Measurements from ENCODE around the gene MTERF2. TPM values are rescaled to one million over a fixed set of nuclear protein-coding genes. Genes with fewer than 3 reads are reported as not detected.

The MTERF2 gene
- total and polyA plus RNA-seq, 2 of the 13 experiments (the other 11 are each of a cell fraction or from before 2014, with no cell fraction given), result 8.0 to 11.6 TPM

DNA sequence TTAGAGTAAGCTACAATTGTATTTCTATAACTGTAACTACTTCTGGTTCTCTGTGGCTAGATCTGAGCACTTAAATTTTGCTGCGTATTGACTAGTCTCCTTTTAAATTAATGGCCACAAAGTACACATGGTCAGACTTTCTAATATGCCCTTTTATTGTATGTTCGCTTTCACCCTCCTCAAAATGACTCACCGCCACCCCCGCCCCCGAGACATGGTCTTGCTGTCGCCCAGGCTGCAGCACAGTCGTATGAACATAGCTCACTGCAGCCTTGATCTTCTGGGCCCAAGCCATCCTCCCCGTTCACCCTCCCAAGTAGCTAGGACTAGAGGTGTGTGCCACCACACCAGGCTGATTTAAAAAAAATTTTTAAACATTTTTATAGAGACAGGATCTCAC, 11.8 kb downstream of the MTERF2 start (continued):
- TF ChIP-seq SALL1 (CRISPR knock-in tag; IDR thresholded peaks at IDR 0.05) (peak; percentile 40; the same call in 1 of the 2 replicates), FOSL2 (CRISPR knock-in tag; IDR thresholded peaks at IDR 0.05) (peak; percentile 89), ZBTB38 (CRISPR knock-in tag; IDR thresholded peaks at IDR 0.05) (peak; percentile 80), SETDB1 (CRISPR knock-in tag; IDR thresholded peaks at IDR 0.05; ENCODE audit: borderline replicate concordance) (no peak), MXI1 (IDR thresholded peaks at IDR 0.05; ENCODE audit: borderline replicate concordance, low read depth, low read length) (0 out of 3 replicates have a peak, but pooled peaks have one; percentile 13)

DNA sequence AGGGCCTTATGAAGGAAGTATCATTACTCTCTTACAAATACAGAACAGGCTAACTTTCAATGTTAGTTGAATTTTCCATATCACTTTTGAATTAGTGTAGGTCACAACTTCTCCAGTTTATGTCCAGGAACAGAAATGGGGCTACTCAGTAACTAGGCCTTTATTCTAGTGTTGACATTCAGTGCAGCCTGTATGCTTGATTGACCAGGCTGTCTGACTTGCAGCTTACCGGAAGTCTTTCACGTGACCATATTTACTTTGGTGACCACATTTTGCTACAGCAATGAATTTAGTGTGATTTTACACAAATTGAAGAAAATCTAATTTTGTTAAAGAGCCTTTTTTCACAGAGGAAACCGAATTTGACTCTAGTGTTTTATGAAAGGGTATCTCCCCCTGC, 12.4 kb downstream of the MTERF2 start:
- Histone ChIP-seq H4K20me1 (ENCODE audit: insufficient read depth, low read length) (peaks cover 6% of the 10 kb centered on the region; the same call in 1 of the 2 replicates), H3K4me2 (ENCODE audit: low read depth, low read length) (peak overlapping the region; percentile 62), H3K36me3 (replicated peaks in 1 of 2; ENCODE audit: control insufficient read depth in 1 of 2, insufficient read depth in 2 of 2, low read length in 2 of 2) (peaks cover 3 to 13% of the 10 kb centered on the region in 2 experiments), H3K9ac (ENCODE audit: insufficient read depth, low read depth, low read length) (no peak overlapping the region), H3K9me3 (ENCODE audit: low read length) (no peaks in the 10 kb centered on the region), H3K79me2 (ENCODE audit: insufficient read depth, low read length) (peaks cover 5% of the 10 kb centered on the region), H3K27ac (ENCODE audit: extremely low read length, insufficient read depth, low read length) (peak overlapping the region; percentile 75), H3K4me3 (replicated peaks in 1 of 3; ENCODE audit: insufficient read depth in 1 of 3, low read depth in 2 of 3, low read length in 3 of 3) (no peak overlapping the region), H3K4me1 (ENCODE audit: insufficient read depth, low read length) (peaks cover 90% of the 10 kb centered on the region), H3K27me3 (ENCODE audit: control insufficient read depth in 1 of 2, insufficient read depth in 2 of 2, low read length in 2 of 2) (no peaks in the 10 kb centered on the region), H2AFZ (ENCODE audit: low read length) (no peak overlapping the region)
- in situ Hi-C loops (cut with HindIII; ENCODE audit: extremely low pct_ligation_motif_present, low pct_unique_long_range_greater_than_20kb) (no loop called here), intact Hi-C loops (cut with micrococcal nuclease; ENCODE audit: unreplicated experiment) (no loop called here)
- WGBS (ENCODE audit: low lambda C conversion rate), result 26% methylated on average over 3 of the region's 3 CpGs
- CTCF ChIA-PET (ENCODE audit: low intra/inter-chr PET ratio, low total read pairs), result no interaction called here
- FAIRE-seq (peak; percentile 36), ATAC-seq (peak; percentile 67), DNase-seq (ENCODE audit: low spot score) (peak; percentile 76)
- BruUV-seq (replicated peaks), result no TSS peak
- POLR2A ChIA-PET, result interaction anchor here (0.7 to 5.5 kb wide), 4 partner anchors 12 to 18 kb away, joined by 3 to 50 read pairs (median 10); partner anchors contain the start of genes MTERF2 and TMEM263
- peak; percentile 27 for TF ChIP-seq TEAD3 (CRISPR knock-in tag; optimal IDR thresholded peaks at IDR 0.05; ENCODE audit: borderline replicate concordance)
- peak; percentile 62; the same call in 1 of the 2 replicates for TF ChIP-seq FOXJ3 (CRISPR knock-in tag; IDR thresholded peaks at IDR 0.05; ENCODE audit: borderline replicate concordance)
- peak; percentile 62 for TF ChIP-seq ZFY (CRISPR knock-in tag; IDR thresholded peaks at IDR 0.05)
- TF ChIP-seq, protein P1, sequence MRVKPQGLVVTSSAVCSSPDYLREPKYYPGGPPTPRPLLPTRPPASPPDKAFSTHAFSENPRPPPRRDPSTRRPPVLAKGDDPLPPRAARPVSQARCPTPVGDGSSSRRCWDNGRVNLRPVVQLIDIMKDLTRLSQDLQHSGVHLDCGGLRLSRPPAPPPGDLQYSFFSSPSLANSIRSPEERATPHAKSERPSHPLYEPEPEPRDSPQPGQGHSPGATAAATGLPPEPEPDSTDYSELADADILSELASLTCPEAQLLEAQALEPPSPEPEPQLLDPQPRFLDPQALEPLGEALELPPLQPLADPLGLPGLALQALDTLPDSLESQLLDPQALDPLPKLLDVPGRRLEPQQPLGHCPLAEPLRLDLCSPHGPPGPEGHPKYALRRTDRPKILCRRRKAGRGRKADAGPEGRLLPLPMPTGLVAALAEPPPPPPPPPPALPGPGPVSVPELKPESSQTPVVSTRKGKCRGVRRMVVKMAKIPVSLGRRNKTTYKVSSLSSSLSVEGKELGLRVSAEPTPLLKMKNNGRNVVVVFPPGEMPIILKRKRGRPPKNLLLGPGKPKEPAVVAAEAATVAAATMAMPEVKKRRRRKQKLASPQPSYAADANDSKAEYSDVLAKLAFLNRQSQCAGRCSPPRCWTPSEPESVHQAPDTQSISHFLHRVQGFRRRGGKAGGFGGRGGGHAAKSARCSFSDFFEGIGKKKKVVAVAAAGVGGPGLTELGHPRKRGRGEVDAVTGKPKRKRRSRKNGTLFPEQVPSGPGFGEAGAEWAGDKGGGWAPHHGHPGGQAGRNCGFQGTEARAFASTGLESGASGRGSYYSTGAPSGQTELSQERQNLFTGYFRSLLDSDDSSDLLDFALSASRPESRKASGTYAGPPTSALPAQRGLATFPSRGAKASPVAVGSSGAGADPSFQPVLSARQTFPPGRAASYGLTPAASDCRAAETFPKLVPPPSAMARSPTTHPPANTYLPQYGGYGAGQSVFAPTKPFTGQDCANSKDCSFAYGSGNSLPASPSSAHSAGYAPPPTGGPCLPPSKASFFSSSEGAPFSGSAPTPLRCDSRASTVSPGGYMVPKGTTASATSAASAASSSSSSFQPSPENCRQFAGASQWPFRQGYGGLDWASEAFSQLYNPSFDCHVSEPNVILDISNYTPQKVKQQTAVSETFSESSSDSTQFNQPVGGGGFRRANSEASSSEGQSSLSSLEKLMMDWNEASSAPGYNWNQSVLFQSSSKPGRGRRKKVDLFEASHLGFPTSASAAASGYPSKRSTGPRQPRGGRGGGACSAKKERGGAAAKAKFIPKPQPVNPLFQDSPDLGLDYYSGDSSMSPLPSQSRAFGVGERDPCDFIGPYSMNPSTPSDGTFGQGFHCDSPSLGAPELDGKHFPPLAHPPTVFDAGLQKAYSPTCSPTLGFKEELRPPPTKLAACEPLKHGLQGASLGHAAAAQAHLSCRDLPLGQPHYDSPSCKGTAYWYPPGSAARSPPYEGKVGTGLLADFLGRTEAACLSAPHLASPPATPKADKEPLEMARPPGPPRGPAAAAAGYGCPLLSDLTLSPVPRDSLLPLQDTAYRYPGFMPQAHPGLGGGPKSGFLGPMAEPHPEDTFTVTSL (CRISPR knock-in tag; IDR thresholded peaks at IDR 0.05; ENCODE audit: borderline replicate concordance), result 0 out of 2 replicates have a peak, but pooled peaks have one; percentile 28
- 0 out of 2 replicates have a peak, but pooled peaks have one; percentile 38 for TF ChIP-seq ELF3 (CRISPR knock-in tag; IDR thresholded peaks at IDR 0.05)
- TF ChIP-seq ZNF460 (CRISPR knock-in tag; IDR thresholded peaks at IDR 0.05; ENCODE audit: borderline replicate concordance), result no peak
- TF ChIP-seq ZSCAN29 (CRISPR knock-in tag; conservative IDR thresholded peaks at IDR 0.05), result no peak
- TF ChIP-seq ASH2L (IDR thresholded peaks at IDR 0.05; ENCODE audit: insufficient read length, low read depth, low read length), result peak; percentile 44
- 0 out of 2 replicates have a peak, but pooled peaks have one; percentile 24 for TF ChIP-seq ZKSCAN8 (CRISPR knock-in tag; IDR thresholded peaks at IDR 0.05; ENCODE audit: borderline replicate concordance)
- peak in 1 of 2 experiments; percentile 71; a peak in 1 of 4 replicates for TF ChIP-seq KLF16 (CRISPR knock-in tag; IDR thresholded peaks at IDR 0.05)
- TF ChIP-seq HDAC2 (CRISPR knock-in tag; IDR thresholded peaks at IDR 0.05), result peak; percentile 32; the same call in 1 of the 2 replicates
- peak; percentile 44; the same call in 1 of the 2 replicates for TF ChIP-seq FOXO1 (CRISPR knock-in tag; IDR thresholded peaks at IDR 0.05)
- TF ChIP-seq FOSL1 (CRISPR knock-in tag; IDR thresholded peaks at IDR 0.05; ENCODE audit: borderline replicate concordance), result peak; percentile 19; the same call in 1 of the 2 replicates
- TF ChIP-seq CCAR2 (optimal IDR thresholded peaks at IDR 0.05; ENCODE audit: low read depth, low read length), result no peak
